ENCODE data around the gene GNRHR.

The GNRHR gene

GRCh38 chr4:67700738-67701516 is 53.3 kb downstream of the GNRHR start, which contains the start of gene UBA6:
Gene UBA6 (minus strand): TSS chr4:67701155. CDS start chr4:67701119, 36 bp downstream.
- Mint-ChIP-seq H3K36me3 (peaks cover 35% of the 10 kb centered on the region), H3K9me3 (peaks cover 7% of the 10 kb centered on the region), H3K4me1 (peaks cover 60% of the 10 kb centered on the region), H3K4me3 (peak within 1 kb of the TSS; percentile 91), H3K27ac (peak within 1 kb of the TSS; percentile 96), H3K27me3 (no peaks in the 10 kb centered on the region)
- CTCF ChIA-PET, result interaction anchor here (0.9 to 2.2 kb wide), 6 partner anchors 46 to 156 kb away, joined by 3 to 5 read pairs (median 3); partner anchors contain the start of gene CENPC
- DNase-seq, result peak; percentile 97

- Mint-ChIP-seq H3K27me3 (no peaks in the 10 kb centered on the region), H3K4me3 (peak overlapping the region; percentile 91), H3K9me3 (peaks cover 2% of the 10 kb centered on the region), H3K27ac (peak overlapping the region; percentile 96), H3K36me3 (peaks cover 34% of the 10 kb centered on the region), H3K4me1 (peaks cover 55% of the 10 kb centered on the region)
- DNase-seq, result peak; percentile 32
- CTCF ChIA-PET, result interaction anchor here (1.0 to 2.2 kb wide), 6 partner anchors 13 to 156 kb away, joined by 3 to 5 read pairs (median 3); partner anchors contain the start of gene CENPC
These were observed 54.0 kb downstream of the GNRHR start for GRCh38 chr4:67700116-67700737.

- H3K36me3 Mint-ChIP-seq, result peaks cover 33% of the 10 kb centered on the region
- peaks cover 53% of the 10 kb centered on the region for H3K4me1 Mint-ChIP-seq
- no peaks in the 10 kb centered on the region for H3K9me3 Mint-ChIP-seq
- peak overlapping the region; percentile 91 for H3K4me3 Mint-ChIP-seq
- peak overlapping the region; percentile 96 for H3K27ac Mint-ChIP-seq
- no peak for DNase-seq
- CTCF ChIA-PET, result interaction anchor here (1.0 to 2.2 kb wide), 5 partner anchors 12 to 154 kb away, joined by 3 to 4 read pairs (median 3); no protein-coding TSS in a partner anchor
- H3K27me3 Mint-ChIP-seq, result no peaks in the 10 kb centered on the region
These were observed 54.6 kb downstream of the GNRHR start for GRCh38 chr4:67699603-67700002.

- no peak for DNase-seq
- CTCF ChIA-PET, result interaction anchor here (0.7 kb wide), 1 partner anchor 22 kb away, joined by 3 read pairs; no protein-coding TSS in a partner anchor
- Mint-ChIP-seq H3K27ac (no peak overlapping the region), H3K36me3 (peaks cover 27% of the 10 kb centered on the region), H3K9me3 (no peaks in the 10 kb centered on the region), H3K4me3 (no peak overlapping the region), H3K4me1 (peaks cover 48% of the 10 kb centered on the region), H3K27me3 (no peaks in the 10 kb centered on the region)
These were observed 56.1 kb downstream of the GNRHR start for GRCh38 chr4:67697860-67698687.

- H3K9me3 Mint-ChIP-seq, result peaks cover 2% of the 10 kb centered on the region
- no peak overlapping the region for H3K27ac Mint-ChIP-seq
- CTCF ChIA-PET, result no interaction called here
- no peaks in the 10 kb centered on the region for H3K27me3 Mint-ChIP-seq
- peaks cover 41% of the 10 kb centered on the region for H3K36me3 Mint-ChIP-seq
- H3K4me1 Mint-ChIP-seq, result peaks cover 39% of the 10 kb centered on the region
- DNase-seq, result no peak
- H3K4me3 Mint-ChIP-seq, result no peak overlapping the region
These were observed 58.1 kb downstream of the GNRHR start for GRCh38 chr4:67696061-67696460.

GRCh38 chr4:67694662-67695061 is 59.5 kb downstream of the GNRHR start:
- Mint-ChIP-seq H3K27ac (no peak overlapping the region), H3K4me1 (peaks cover 45% of the 10 kb centered on the region), H3K9me3 (peaks cover 2% of the 10 kb centered on the region), H3K4me3 (no peak overlapping the region), H3K27me3 (no peaks in the 10 kb centered on the region), H3K36me3 (peaks cover 50% of the 10 kb centered on the region)
- DNase-seq, result no peak
- CTCF ChIA-PET, result no interaction called here

GRCh38 chr4:67691328-67691727 is 62.9 kb downstream of the GNRHR start:
- CTCF ChIA-PET, result no interaction called here
- H3K27me3 Mint-ChIP-seq, result no peaks in the 10 kb centered on the region
- DNase-seq, result no peak
- peaks cover 59% of the 10 kb centered on the region for H3K36me3 Mint-ChIP-seq
- H3K27ac Mint-ChIP-seq, result no peak overlapping the region
- no peak overlapping the region for H3K4me3 Mint-ChIP-seq
- peaks cover 2% of the 10 kb centered on the region for H3K9me3 Mint-ChIP-seq
- peaks cover 30% of the 10 kb centered on the region for H3K4me1 Mint-ChIP-seq

Data from activated naive CD4-positive, alpha-beta T cell treated with anti-CD3 and anti-CD28 coated beads, Interleukin-2, amount 10 ng/mL, durations not matched to agents 7 days and 5 days (primary cell).